Hematopoietic multipotent progenitor cell treated with erythropoietin and hydrocortisone succinate and interleukin-3 and kit ligand, for 15 days (in vitro differentiated cells): Measurements from ENCODE around the gene AK2.

Experiments used
- DNase-seq: peaks from one replicate; pipeline ENCODE4 v3.0.0-alpha.2; 2015; ENCODE audit warnings: low spot score

AK2 gene

DNA sequence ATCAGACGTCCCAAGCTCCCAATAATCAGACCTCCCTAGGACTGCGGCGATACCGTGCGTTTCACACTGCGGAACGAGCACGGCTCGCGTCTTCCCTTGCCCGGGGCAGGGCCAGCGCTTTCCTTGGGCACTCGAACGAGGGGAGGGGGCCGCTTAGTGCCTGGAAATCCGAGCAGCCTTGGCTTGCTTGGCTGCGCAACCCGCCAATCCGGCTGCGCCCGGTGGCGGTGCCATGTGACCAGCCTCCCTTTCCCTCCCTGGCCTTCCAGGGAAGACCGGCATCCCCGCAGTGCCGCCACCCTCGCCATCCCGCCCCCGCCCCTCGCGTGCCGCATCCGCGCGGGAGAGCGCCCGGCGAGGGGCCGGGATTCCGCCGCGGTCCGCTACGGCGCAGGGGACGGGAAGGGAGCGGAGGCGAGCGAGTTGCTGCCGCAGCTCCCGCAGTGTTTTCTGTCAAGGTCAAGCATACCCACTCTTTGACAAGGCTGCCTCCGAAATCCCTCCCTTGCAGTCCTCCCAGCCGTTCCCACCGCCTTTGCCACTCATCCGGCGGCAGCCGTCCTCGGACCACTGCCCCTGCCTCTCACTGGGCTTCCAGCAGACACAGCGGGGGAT is 63.8 kb downstream of the AK2 start:
- DNase-seq, result no peak

DNA sequence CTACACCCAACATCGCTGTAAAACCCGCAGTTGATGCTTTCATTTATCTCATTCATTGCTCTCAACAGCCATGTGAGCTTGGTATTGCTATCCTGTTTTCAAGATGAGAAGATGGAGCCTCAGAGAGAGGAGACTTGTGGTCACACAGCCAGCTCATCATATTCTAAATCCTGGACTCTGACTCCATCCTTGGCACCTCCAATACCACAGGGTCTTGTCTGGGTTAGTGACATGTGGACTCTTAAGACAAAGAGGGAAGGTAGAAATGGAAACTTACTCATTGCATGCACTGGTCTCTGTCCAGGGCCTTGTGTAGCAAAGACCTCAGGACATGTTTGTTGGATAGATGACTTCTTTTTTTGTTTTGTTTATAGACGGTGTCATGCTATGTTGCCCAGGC is 65.1 kb downstream of the AK2 start:
- DNase-seq, result no peak

DNA sequence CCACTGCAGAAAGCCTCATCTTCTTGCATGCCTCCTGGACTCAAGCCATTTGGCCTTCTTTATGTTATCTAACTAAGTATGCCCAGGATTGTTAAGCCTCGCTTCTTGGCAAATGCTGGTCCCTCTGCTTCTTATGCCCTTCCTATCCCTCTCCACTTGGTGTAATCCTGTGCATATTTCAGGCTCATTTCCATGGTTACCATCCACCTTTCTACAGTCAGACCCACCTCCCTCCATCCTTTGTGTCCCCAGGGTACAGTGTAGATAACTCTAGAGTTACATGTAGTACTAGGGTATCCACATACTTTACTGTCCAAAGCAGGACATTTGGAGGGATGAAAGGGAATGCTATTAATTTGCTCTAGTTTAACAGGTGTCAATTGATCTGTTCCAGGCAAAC is 65.5 kb downstream of the AK2 start:
- no peak for DNase-seq

DNA sequence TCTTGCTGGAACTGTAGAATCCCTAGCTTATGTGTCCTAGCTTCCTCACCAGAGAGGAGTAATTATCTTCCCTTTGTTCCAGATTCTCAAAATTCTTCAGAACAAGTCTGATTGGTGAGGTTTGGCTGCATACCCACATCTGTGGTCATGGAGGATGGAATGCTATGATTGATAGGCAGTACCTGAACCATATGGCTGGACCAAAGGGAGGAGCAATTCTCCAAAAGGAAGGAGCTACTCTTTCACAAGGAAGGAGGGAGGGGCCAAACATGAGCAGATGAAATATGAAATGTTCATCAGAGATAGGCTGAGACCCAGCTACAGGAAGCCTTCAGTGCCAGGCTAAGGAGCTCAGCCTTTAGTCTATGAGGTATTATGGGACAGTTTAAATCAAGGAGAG is 67.1 kb downstream of the AK2 start:
- DNase-seq, result no peak

DNA sequence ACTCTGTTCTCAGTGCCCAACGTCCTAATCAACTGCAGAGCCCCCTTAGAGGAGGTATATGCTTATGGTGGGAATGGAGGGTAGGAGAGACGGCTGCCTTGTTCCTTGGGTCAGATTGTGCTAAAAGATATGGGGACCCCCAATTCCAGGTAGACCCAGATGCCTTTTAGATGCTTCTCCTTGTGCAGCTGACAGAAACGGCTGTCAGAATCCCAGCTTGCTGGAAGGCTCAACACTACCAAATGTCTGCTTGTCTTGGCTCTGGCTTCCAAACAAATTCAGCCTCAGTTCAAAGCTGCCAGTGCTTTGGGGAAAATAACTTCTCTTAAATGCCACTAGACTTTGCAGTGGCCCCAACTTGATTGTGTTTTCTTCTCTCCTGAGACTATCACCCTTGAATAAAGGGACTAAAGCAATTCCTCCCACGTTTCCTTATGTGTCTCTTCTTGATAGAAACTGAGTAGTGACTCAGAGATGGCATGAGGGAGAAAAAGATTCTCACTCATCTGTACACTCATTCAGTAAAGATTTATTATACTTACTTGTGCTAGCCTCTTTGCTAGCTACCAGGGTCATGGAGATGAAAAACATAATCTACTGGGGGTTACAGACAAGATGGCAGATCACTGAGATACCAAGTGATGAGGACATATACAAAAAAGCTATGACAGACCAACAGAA is 68.7 kb downstream of the AK2 start:
- no peak for DNase-seq

DNA sequence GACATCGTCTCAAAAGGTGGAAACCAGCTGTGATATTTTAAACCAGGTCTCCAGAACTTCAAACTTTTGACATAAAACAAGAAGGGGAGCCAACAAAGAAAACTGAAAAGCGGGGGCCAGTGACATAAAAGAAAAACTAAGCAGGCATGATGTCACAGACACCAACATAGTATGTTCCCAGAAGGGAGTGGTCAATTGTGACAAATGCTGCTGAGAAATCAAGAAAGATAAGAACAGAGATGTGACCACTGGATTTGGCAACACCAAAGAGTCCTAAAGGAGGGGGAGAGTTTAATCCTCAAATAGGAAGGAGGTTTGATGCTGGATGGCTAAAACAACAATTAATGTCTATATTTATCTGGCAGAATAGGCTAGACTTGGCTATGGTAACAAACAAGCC is 69.8 kb downstream of the AK2 start:
- no peak for DNase-seq

DNA sequence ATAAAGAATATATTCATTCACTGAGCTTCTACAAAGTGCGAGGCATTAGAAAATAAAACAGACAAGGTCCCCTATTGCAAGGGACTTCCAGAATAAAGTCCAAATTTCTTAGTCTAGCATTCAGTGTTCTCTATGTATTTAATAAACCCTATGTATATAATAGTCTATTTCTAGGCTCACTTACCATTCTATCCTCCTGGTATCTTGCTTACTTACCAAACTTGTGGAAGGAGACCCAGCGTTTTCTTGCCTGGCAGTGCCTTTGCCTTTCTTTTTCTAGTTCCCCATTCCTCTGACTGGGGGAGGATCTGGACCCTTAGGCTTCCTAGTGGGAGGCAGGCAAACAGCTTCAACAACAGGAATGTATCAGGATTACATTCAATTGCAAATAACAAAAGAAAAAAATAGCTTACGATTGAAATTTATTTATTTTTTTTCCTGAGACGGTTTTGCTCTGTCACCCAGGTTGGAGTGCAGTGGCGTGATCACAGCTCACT is 71.4 kb downstream of the AK2 start:
- DNase-seq, result no peak

DNA sequence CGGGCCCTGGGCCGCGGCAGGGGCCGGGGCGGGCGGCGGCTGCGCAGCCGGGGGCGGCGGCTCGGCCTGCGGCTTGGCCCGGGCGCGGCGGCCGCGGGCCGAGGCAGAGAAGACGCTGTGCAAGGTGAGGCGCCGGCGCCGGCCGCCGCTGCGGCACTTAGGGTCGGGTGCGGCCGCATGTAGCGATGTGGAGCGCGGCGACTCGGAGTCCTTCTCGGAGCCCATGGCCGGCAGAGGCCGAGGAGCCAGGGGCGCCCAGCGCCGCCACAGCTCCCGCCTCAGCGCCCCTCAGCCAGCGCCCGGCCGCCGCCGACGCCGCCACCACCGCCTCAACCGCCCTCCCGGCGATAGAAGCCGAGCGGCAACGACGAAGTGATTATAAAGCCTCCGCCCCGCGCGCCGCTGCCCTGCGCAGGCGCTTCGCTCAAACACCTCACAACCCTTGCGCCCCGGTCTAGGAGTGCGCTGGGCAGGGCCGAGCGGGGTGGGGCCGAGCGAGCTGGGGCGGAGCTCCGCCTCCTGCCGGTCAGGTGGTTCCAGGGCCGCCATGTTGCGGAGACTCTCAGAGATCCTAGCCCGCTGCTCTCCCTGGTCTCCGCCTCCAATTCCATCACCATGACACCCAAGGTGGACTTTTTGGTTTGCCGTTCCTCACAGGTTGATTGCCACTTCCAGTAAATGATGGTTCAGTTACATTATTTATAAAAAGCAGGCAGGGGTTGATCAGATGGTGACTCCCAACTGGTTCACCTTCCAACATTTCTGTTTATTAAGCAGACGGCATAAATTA is 72.0 kb downstream of the AK2 start, which contains the start of gene RNF19B:
Gene RNF19B (minus strand): TSS at position 349 of the 790 bp plus-strand sequence. CDS start 124 bp downstream, at position 225.
- DNase-seq, result peak; percentile 94

DNA sequence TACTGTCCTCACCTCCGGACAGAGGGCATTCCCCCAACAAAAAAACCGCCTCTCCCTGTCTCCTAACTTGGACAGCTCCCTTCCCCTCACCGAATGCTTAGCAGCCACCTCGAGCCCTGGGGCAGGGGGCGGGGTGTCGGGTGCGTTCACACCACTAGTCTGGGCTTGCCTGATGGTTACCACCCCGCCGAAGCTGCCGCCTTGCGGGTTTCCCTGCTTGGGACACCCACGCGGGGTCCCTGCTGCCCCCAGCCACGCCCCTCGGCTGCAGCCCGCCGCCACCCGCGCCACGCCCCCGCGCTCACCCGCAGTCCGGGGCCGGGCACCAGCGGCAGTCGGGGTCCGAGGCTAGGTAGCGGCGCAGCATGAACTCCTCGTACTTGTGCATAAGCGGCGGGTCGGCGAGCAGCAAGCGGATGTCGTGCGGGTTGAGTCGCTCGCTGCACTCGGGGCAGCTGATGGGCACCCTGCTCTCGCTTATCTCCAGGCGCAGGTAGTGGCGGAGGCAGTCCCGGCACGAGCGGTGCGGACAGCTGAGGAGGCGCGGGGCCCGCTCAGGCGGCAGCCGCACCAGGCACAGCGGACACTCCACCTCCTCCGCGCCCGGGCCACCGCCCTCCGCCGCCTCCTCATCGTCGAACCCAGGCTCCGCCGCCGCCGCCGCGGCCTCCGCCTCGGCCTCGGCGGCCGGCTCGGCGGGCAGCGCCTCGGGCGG is 72.8 kb downstream of the AK2 start:
- DNase-seq, result peak; percentile 67

DNA sequence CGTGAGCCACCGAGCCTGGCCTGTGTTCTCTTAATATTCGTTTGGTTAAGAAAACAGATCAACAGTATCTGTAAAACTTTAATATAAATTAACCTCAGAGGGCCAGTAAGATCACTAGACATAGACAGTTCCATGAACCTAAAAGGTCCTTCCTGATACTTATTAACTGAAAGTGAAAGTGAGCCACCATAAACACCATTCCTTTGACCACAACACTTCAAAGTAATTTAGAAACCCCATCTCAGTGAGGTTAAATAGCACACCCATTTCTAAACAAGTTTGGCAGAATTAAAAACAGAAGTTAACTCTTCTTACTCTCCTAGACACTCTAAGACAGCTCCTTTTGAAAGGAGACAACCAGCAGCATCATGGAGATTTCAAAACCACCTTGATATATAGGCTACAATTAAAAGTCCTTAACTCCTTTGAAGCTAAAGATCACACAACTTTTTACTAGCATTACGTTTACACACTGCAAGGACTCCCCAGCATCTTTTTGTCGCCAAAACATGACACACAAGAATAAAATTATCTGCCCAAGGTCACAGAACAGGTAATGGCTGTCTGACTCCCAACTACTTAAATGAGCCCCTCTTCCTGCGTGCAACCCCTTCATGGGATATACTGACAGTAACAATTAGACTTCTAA is 74.3 kb downstream of the AK2 start:
- peak; percentile 38 for DNase-seq

DNA sequence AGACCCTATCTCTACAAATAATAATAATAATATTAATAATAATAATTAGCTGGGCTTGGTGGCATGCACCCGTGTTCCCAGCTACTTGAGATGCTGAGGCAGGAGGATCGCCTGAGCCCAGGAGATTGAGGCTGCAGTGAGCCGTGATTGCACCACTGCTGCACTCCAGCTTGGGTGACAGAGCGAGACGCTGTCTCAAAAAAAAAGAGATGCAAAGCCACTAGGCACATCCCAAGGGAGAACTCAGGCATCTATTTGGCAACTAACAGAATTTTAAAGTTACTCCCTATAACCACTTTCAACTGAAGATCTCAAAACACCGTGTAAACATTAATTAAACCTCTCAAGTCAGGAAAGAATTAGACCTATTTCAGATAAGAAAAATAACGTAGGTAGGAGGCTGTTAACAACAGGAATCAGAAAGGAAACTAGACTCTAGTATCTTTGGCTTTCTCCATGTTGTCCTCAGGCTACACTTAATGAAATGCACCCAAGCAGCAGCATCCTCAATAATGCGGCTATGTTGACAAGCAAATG is 75.8 kb downstream of the AK2 start:
- no peak for DNase-seq

DNA sequence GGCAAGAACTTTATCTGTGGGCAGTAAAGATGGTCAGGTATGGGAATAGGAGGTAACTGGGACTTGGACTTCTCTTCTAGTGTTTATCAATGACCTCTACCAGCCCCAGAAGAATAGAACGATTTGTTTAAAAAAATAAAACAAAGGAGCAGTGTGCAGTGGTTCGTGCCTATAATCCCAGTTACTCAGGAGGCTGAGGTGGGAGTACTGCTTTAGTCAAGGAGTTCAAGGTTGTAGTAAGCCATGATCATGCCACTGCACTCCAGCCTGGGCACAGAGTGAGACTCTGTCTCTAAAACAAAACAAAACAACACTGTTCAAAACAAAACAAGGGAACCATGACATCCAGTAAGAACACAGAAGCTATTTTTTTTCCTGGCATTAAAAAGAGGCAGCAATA is 76.3 kb downstream of the AK2 start:
- DNase-seq, result no peak

DNA sequence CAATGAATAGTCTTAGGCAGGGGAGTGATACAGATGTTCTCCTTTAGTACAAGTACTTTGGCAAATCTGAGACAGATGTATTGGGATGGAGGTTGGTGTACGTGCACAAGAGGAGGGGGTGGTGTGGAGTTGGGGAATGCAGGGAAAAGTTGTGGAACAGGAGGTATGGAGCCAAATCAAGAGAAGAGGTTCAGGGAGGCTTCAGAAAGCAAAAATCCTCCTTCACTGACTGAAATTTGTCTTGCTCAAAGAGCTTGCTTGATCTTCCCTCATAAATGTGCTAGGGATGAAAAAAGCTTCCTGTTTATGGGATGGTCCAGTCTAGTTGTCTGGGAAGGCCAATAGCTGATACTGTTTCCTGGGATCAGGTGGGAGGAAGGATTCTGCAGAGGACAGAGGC is 77.9 kb downstream of the AK2 start:
- no peak for DNase-seq
